MV-4-11 (cell line): Measurements from ENCODE around the gene GAS2L2.
"Not testable (repeated sequence)": the region's sequence is repeated elsewhere in the genome, so short reads cannot be mapped to it uniquely, and the experiment has no call there.

Experiments used
- DNase-seq: peaks from one replicate; lab custom pipeline; 2025; lab: John Stamatoyannopoulos, UW

The GAS2L2 gene

GRCh38 chr17:35773129-35773528, 20.1 kb upstream of the GAS2L2 start:
- no peak for DNase-seq

GRCh38 chr17:35769895-35770486, 17.0 kb upstream of the GAS2L2 start:
- DNase-seq, result no peak

- no peak for DNase-seq
Observed at GRCh38 chr17:35768797-35769196, 15.8 kb upstream of the GAS2L2 start.

GRCh38 chr17:35766903-35767510, 14.0 kb upstream of the GAS2L2 start:
- DNase-seq, result peak; percentile 11

- DNase-seq, result no peak
Observed at GRCh38 chr17:35766489-35766877, 13.4 kb upstream of the GAS2L2 start.

- no peak for DNase-seq
Observed at GRCh38 chr17:35765756-35766488, 12.9 kb upstream of the GAS2L2 start.

GRCh38 chr17:35765086-35765710, 12.2 kb upstream of the GAS2L2 start:
- no peak for DNase-seq

GRCh38 chr17:35764123-35764991, 11.3 kb upstream of the GAS2L2 start:
- DNase-seq, result peak; percentile 70

- DNase-seq, result no peak
Observed at GRCh38 chr17:35763767-35764122, 10.7 kb upstream of the GAS2L2 start.

- DNase-seq, result no peak
Observed at GRCh38 chr17:35761601-35762000, 8.6 kb upstream of the GAS2L2 start.

- DNase-seq, result no peak
Observed at GRCh38 chr17:35760587-35760986, 7.5 kb upstream of the GAS2L2 start, which contains the start of gene C17orf50. Gene C17orf50, plus strand, starts transcription at chr17:35760887. Its CDS starts 55 bp downstream, at chr17:35760942.

GRCh38 chr17:35757243-35757642, 4.2 kb upstream of the GAS2L2 start:
- no peak for DNase-seq

GRCh38 chr17:35752471-35752870, 568 bp downstream of the GAS2L2 start:
- no peak for DNase-seq

- DNase-seq, result not testable (repeated sequence)
Observed at GRCh38 chr17:35751541-35751940, 1.5 kb downstream of the GAS2L2 start.

- DNase-seq, result no peak
Observed at GRCh38 chr17:35750526-35751395, 2.3 kb downstream of the GAS2L2 start.

- DNase-seq, result no peak
Observed at GRCh38 chr17:35749560-35750412, 3.3 kb downstream of the GAS2L2 start.

GRCh38 chr17:35748979-35749378, 4.1 kb downstream of the GAS2L2 start:
- DNase-seq, result no peak

GRCh38 chr17:35748341-35748841, 4.6 kb downstream of the GAS2L2 start:
- no peak for DNase-seq

- peak; percentile 53 for DNase-seq
Observed at GRCh38 chr17:35747540-35748017, 5.5 kb downstream of the GAS2L2 start.
